Kidney epithelial cell (primary cell): ENCODE results near the gene CSTF2T. TPM values are rescaled to one million over a fixed set of nuclear protein-coding genes. Genes with fewer than 3 reads are reported as not detected.

ENCODE experiments used
- DNase-seq: peaks from one replicate; pipeline ENCODE4 v3.0.0-alpha.2; 2010; ENCODE audit warnings: low read depth
- H3K27me3 ChIP-seq: 2 replicates; pipeline ENCODE4 v1.6.0; 2011; ENCODE audit warnings: low read length; ENCODE audit not compliant: control insufficient read depth, insufficient read depth
- H3K36me3 ChIP-seq: 2 replicates; pipeline ENCODE4 v1.5.1; 2011; ENCODE audit warnings: low read length; ENCODE audit not compliant: control insufficient read depth, insufficient read depth
- H3K4me3 ChIP-seq: 2 replicates; pipeline ENCODE4 v1.5.1; 2011; ENCODE audit warnings: low read depth, mild to moderate bottlenecking, control low read depth, low read length
- CTCF ChIP-seq: IDR thresholded peaks from 2 replicates; pipeline ENCODE4 v1.5.1; 2011; ENCODE audit warnings: mild to moderate bottlenecking, moderate library complexity, low read length, control low read depth, inconsistent platforms; ENCODE audit not compliant: insufficient read depth, poor library complexity, severe bottlenecking
- total RNA-seq: library from RNA; depleted of rRNA; stranded (reverse); fragments of >200 nt; gene quantifications from 2 replicates; pipeline ENCODE4 v1.2.3, GENCODE V29; 2015

The CSTF2T gene
- total RNA-seq, 1 donor from 2014 or later = 24.8 TPM

- Histone ChIP-seq H3K4me3 (no peak overlapping the region), H3K27me3 (no peaks in the 10 kb centered on the region), H3K36me3 (no peaks in the 10 kb centered on the region)
- no peak for DNase-seq
- TF ChIP-seq CTCF = no peak
Measured at GRCh38 chr10:51743146-51743545, 43.8 kb upstream of the CSTF2T start.

DNA sequence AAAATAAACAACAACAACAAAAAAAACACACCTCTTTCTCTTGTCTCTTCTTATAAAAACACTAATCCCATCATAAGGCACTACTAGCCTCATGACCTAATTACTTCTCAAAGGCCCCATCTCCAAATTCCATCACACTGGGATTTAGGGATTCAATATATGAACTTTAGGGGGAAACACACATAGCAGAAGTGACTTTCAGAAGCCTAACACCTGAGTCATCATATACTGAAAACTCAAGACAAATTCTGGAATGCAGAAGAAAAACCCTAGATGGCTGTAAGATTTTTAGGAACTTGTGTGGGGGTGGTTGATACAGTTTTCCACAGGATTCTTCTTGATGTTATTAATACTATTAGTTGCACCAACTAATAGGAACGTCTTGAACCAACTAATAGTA, 33.7 kb upstream of the CSTF2T start:
- no peak for TF ChIP-seq CTCF
- Histone ChIP-seq H3K27me3 (no peaks in the 10 kb centered on the region), H3K4me3 (no peak overlapping the region), H3K36me3 (no peaks in the 10 kb centered on the region)
- DNase-seq = no peak

DNA sequence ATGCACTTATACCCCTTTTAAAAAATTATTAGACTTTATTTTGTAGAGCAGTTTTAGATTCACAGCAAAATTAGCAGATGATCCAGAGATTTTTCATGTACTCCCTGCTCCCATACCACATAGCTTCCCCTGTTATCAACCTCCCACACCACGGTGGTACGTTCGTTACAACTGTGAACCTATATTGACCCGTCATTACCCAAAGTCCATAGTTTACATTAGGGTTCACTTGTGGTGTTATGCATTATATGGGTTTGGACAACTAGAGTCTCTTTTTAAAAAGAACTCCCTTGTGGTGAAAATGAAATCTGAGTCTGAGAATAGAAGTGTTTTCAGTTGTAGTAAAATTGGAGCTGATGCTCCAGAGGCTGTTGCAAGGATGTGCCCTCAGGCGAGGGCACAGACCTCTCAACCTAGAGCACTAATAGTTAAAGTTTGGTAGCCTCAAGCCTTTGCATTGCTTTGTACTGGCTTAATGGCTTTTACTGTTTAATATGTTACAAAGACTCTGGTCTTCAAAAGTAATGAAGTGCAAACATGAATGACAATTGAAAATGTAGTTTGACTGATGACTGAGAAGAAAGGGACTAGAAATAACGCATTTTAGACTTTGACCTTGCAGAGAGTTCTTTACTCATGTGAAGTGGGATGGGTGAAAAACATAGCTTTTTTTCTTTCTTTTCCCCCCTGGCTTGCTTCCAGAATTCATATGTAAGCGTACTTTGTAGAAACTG, 30.6 kb upstream of the CSTF2T start:
- TF ChIP-seq CTCF = no peak
- Histone ChIP-seq H3K36me3 (no peaks in the 10 kb centered on the region), H3K27me3 (no peaks in the 10 kb centered on the region), H3K4me3 (no peak overlapping the region)
- DNase-seq = no peak

GRCh38 chr10:51724038-51724437, 24.6 kb upstream of the CSTF2T start:
- no peak for DNase-seq
- Histone ChIP-seq H3K27me3 (no peaks in the 10 kb centered on the region), H3K36me3 (no peaks in the 10 kb centered on the region), H3K4me3 (no peak overlapping the region)
- no peak for TF ChIP-seq CTCF

- no peaks in the 10 kb centered on the region for H3K27me3 ChIP-seq
- no peaks in the 10 kb centered on the region for H3K36me3 ChIP-seq
- TF ChIP-seq CTCF = no peak
- H3K4me3 ChIP-seq = no peak overlapping the region
- DNase-seq = peak; percentile 45
Measured at GRCh38 chr10:51718804-51719291, 19.5 kb upstream of the CSTF2T start.

- no peaks in the 10 kb centered on the region for H3K27me3 ChIP-seq
- H3K4me3 ChIP-seq = no peak overlapping the region
- TF ChIP-seq CTCF = no peak
- H3K36me3 ChIP-seq = no peaks in the 10 kb centered on the region
- DNase-seq = no peak
Measured at GRCh38 chr10:51716981-51717380, 17.6 kb upstream of the CSTF2T start.
